Right lobe of liver (tissue), 4 donors: ENCODE results near the gene CTRB2.

Source experiments
- POLR2A ChIP-seq: fragments of 450-650 bp; IDR thresholded peaks from one replicate; pipeline ENCODE4 v1.6.1; 2017; ENCODE audit warnings: antibody characterized with exemption, mild to moderate bottlenecking
- TF ChIP-seq, protein P1 (sequence below), 4 donors: fragments of 200-600 bp in 3 of 4; fragments of 450-650 bp in 1 of 4; IDR thresholded peaks; one replicate each; pipeline versions ENCODE4 v1.5.1 to v1.8.0; 2016 to 2022; ENCODE audit warnings: antibody characterized with exemption in 4 of 4, mild to moderate bottlenecking in 2 of 4
- donor health status: DM: no; HTN: no; CAD: no.
- donor health status: DM: no; HTN: no; CAD: no.
- donor health status: DM: no; HTN: yes; CAD: no.

GRCh38 chr16:75252049-75252864, 45.3 kb upstream of the CTRB2 start:
- TF ChIP-seq, protein P1, sequence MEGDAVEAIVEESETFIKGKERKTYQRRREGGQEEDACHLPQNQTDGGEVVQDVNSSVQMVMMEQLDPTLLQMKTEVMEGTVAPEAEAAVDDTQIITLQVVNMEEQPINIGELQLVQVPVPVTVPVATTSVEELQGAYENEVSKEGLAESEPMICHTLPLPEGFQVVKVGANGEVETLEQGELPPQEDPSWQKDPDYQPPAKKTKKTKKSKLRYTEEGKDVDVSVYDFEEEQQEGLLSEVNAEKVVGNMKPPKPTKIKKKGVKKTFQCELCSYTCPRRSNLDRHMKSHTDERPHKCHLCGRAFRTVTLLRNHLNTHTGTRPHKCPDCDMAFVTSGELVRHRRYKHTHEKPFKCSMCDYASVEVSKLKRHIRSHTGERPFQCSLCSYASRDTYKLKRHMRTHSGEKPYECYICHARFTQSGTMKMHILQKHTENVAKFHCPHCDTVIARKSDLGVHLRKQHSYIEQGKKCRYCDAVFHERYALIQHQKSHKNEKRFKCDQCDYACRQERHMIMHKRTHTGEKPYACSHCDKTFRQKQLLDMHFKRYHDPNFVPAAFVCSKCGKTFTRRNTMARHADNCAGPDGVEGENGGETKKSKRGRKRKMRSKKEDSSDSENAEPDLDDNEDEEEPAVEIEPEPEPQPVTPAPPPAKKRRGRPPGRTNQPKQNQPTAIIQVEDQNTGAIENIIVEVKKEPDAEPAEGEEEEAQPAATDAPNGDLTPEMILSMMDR (IDR thresholded peaks at IDR 0.05) = no peak
- no peak for TF ChIP-seq POLR2A
